Activated CD4-positive, alpha-beta T cell treated with anti-CD3 and anti-CD28 coated beads for 36 hours (primary cell): Measurements from ENCODE around the gene TMEM120B. TPM values are rescaled to one million over a fixed set of nuclear protein-coding genes. Genes with fewer than 3 reads are reported as not detected.
A peak's percentile ranks its signal among the peaks of the same experiment; 100 is the strongest.
"Not testable (repeated sequence)": the region's sequence is repeated elsewhere in the genome, so short reads cannot be mapped to it uniquely, and the experiment has no call there.

Source experiments
- ATAC-seq: fragments of 200-7000 bp; cut with Tn5 transposase; one replicate; pipeline ENCODE4 v1.10.0; 2021; ENCODE audit warnings: mild to moderate bottlenecking, moderate library complexity
- CTCF ChIA-PET: fragments of 350-600 bp; sonication (Branson Sonifier 250); formaldehyde crosslinking; loops from one replicate; lab custom pipeline; 2021; ENCODE audit warnings: antibody characterized with exemption; lab: Charles Lee
- POLR2A ChIA-PET: fragments of 350-600 bp; sonication (Branson Sonifier 250); formaldehyde crosslinking; loops from one replicate; lab custom pipeline; 2021; ENCODE audit warnings: antibody characterized with exemption, inconsistent platforms; lab: Charles Lee
- DNase-seq: peaks from one replicate; pipeline ENCODE4 v3.0.0-alpha.2; 2020
- H3K27ac Mint-ChIP-seq: one replicate; pipeline ENCODE4 v1.8.0; 2021; ENCODE audit warnings: mixed read lengths
- H3K27me3 Mint-ChIP-seq: one replicate; pipeline ENCODE4 v1.8.0; 2021; ENCODE audit warnings: mixed read lengths
- H3K36me3 Mint-ChIP-seq: one replicate; pipeline ENCODE4 v1.8.0; 2021; ENCODE audit warnings: low read depth, mixed read lengths
- H3K4me1 Mint-ChIP-seq: one replicate; pipeline ENCODE4 v1.8.0; 2021; ENCODE audit warnings: mixed read lengths
- H3K4me3 Mint-ChIP-seq: one replicate; pipeline ENCODE4 v1.8.0; 2021; ENCODE audit warnings: mild to moderate bottlenecking, moderate library complexity, mixed read lengths
- H3K9me3 Mint-ChIP-seq: one replicate; pipeline ENCODE4 v1.8.0; 2021; ENCODE audit warnings: low read depth, mixed read lengths
- intact Hi-C, 2 experiments: fragments of 100-400 bp; cut with DNase I in 1 of 2; cut with micrococcal nuclease in 1 of 2; formaldehyde crosslinking; loops; one replicate each; pipeline versions ENCODE4 v1.14.2 to v1.15.1; 2022 to 2024; cut with DNase I, micrococcal nuclease
- total RNA-seq, 2 experiments: library from RNA; stranded (reverse); gene quantifications; one replicate each; pipeline ENCODE4 v1.2.3, GENCODE V29; 2021

The TMEM120B gene
- total RNA-seq, 2 experiments from 2014 or later, result 8.8 to 11.7 TPM

GRCh38 chr12:121786440-121786825, 73.9 kb downstream of the TMEM120B start:
- Mint-ChIP-seq H3K27me3 (no peaks in the 10 kb centered on the region), H3K27ac (peak overlapping the region; percentile 87), H3K36me3 (peaks cover 54% of the 10 kb centered on the region), H3K4me3 (peak overlapping the region; percentile 50), H3K9me3 (no peaks in the 10 kb centered on the region), H3K4me1 (peaks cover 92% of the 10 kb centered on the region)
- ChIA-PET CTCF (interaction anchor here (1.3 to 15.9 kb wide), 4 partner anchors 8 to 25 kb away, joined by 7 to 343 read pairs (median 8); partner anchors contain the start of gene RHOF), POLR2A (no interaction called here)
- peak; percentile 79 for DNase-seq
- ATAC-seq, result no peak
- intact Hi-C loops, result loop anchor here in 1 of 2 experiments (10.0 kb wide), 1 partner anchor 322 kb away; no protein-coding TSS in a partner anchor

GRCh38 chr12:121787063-121788025, 74.8 kb downstream of the TMEM120B start:
- ATAC-seq (no peak), DNase-seq (peak; percentile 56)
- peaks cover 87% of the 10 kb centered on the region for H3K4me1 Mint-ChIP-seq
- POLR2A ChIA-PET, result interaction anchor here (0.6 kb wide), 2 partner anchors 10 to 376 kb away, joined by 3 to 4 read pairs; no protein-coding TSS in a partner anchor
- H3K4me3 Mint-ChIP-seq, result peak overlapping the region; percentile 96
- CTCF ChIA-PET, result interaction anchor here (0.9 to 15.9 kb wide), 5 partner anchors 7 to 101 kb away, joined by 3 to 343 read pairs (median 7); partner anchors contain the start of gene RHOF
- peaks cover 61% of the 10 kb centered on the region for H3K36me3 Mint-ChIP-seq
- peak overlapping the region; percentile 100 for H3K27ac Mint-ChIP-seq
- intact Hi-C loops, result loop anchor here in 1 of 2 experiments (10.0 kb wide), 1 partner anchor 323 kb away; no protein-coding TSS in a partner anchor
- no peaks in the 10 kb centered on the region for H3K9me3 Mint-ChIP-seq
- H3K27me3 Mint-ChIP-seq, result no peaks in the 10 kb centered on the region

- CTCF ChIA-PET, result interaction anchor here (0.6 to 10.9 kb wide), 6 partner anchors 9 to 100 kb away, joined by 3 to 343 read pairs (median 6); no protein-coding TSS in a partner anchor
- POLR2A ChIA-PET, result interaction anchor here (0.6 kb wide), 2 partner anchors 9 to 375 kb away, joined by 3 to 4 read pairs; no protein-coding TSS in a partner anchor
- intact Hi-C loops, result loop anchor here in 1 of 2 experiments (10.0 kb wide), 1 partner anchor 323 kb away; no protein-coding TSS in a partner anchor
- Mint-ChIP-seq H3K4me1 (peaks cover 77% of the 10 kb centered on the region), H3K27ac (peak overlapping the region; percentile 100), H3K36me3 (peaks cover 58% of the 10 kb centered on the region), H3K4me3 (peak overlapping the region; percentile 96), H3K27me3 (no peaks in the 10 kb centered on the region), H3K9me3 (no peaks in the 10 kb centered on the region)
- ATAC-seq (no peak), DNase-seq (peak; percentile 37)
These were observed 75.7 kb downstream of the TMEM120B start for GRCh38 chr12:121788176-121788818.

- H3K36me3 Mint-ChIP-seq, result peaks cover 55% of the 10 kb centered on the region
These were observed 76.8 kb downstream of the TMEM120B start for GRCh38 chr12:121789233-121789781.

GRCh38 chr12:121789800-121790728, 77.5 kb downstream of the TMEM120B start:
- peak; percentile 96 for DNase-seq
- H3K27me3 Mint-ChIP-seq, result no peaks in the 10 kb centered on the region
- H3K9me3 Mint-ChIP-seq, result no peaks in the 10 kb centered on the region
- H3K4me1 Mint-ChIP-seq, result peaks cover 68% of the 10 kb centered on the region
- peak; percentile 57 for ATAC-seq
- ChIA-PET POLR2A (interaction anchor here (0.6 to 1.3 kb wide), 3 partner anchors 13 to 40 kb away, joined by 3 read pairs; no protein-coding TSS in a partner anchor), CTCF (interaction anchor here (0.6 to 11.0 kb wide), 8 partner anchors 9 to 238 kb away, joined by 3 to 439 read pairs (median 3); partner anchors contain the start of genes SETD1B and TMEM120B)
- intact Hi-C loops, result loop anchor here (1.0 to 10.0 kb wide), 8 partner anchors 11 to 1595 kb away; partner anchors contain the start of genes GCN1 (in 1 of the 2), MLXIP (in 1 of the 2), ORAI1 (in 1 of the 2) and TMEM120B (in 1 of the 2)
- peak overlapping the region; percentile 96 for H3K4me3 Mint-ChIP-seq
- H3K36me3 Mint-ChIP-seq, result peaks cover 51% of the 10 kb centered on the region
- H3K27ac Mint-ChIP-seq, result peak overlapping the region; percentile 100

More at GRCh38 chr12:121789233-121789781, 76.8 kb downstream of the TMEM120B start:
- ATAC-seq (peak; percentile 0), DNase-seq (peak; percentile 65)
- intact Hi-C loops, result loop anchor here (1.0 to 10.0 kb wide), 2 partner anchors 162 to 325 kb away; no protein-coding TSS in a partner anchor
- Mint-ChIP-seq H3K27ac (peak overlapping the region; percentile 100), H3K27me3 (no peaks in the 10 kb centered on the region), H3K4me1 (peaks cover 68% of the 10 kb centered on the region), H3K9me3 (no peaks in the 10 kb centered on the region), H3K4me3 (peak overlapping the region; percentile 96)
- CTCF ChIA-PET, result interaction anchor here (0.6 to 11.0 kb wide), 6 partner anchors 10 to 964 kb away, joined by 3 to 439 read pairs (median 3); partner anchors contain the start of gene SETD1B
- POLR2A ChIA-PET, result interaction anchor here (0.6 to 1.3 kb wide), 3 partner anchors 13 to 39 kb away, joined by 3 read pairs; no protein-coding TSS in a partner anchor

GRCh38 chr12:121790785-121791184, 78.2 kb downstream of the TMEM120B start:
- ChIA-PET POLR2A (interaction anchor here (1.3 kb wide), 1 partner anchor 9 kb away, joined by 15 read pairs; no protein-coding TSS in a partner anchor), CTCF (interaction anchor here (0.6 to 11.0 kb wide), 5 partner anchors 11 to 238 kb away, joined by 3 to 439 read pairs (median 40); partner anchors contain the start of genes SETD1B and TMEM120B)
- Mint-ChIP-seq H3K27ac (peak overlapping the region; percentile 100), H3K4me3 (peak overlapping the region; percentile 96), H3K36me3 (peaks cover 50% of the 10 kb centered on the region), H3K4me1 (peaks cover 67% of the 10 kb centered on the region)
- intact Hi-C loops, result loop anchor here (1.0 to 10.0 kb wide), 6 partner anchors 11 to 1596 kb away; partner anchors contain the start of genes GCN1 (in 1 of the 2), MLXIP (in 1 of the 2), ORAI1 (in 1 of the 2) and TMEM120B (in 1 of the 2)
- not testable (repeated sequence) for H3K27me3 Mint-ChIP-seq, ATAC-seq, DNase-seq, H3K9me3 Mint-ChIP-seq

- ATAC-seq, result no peak
- Mint-ChIP-seq H3K36me3 (peaks cover 41% of the 10 kb centered on the region), H3K4me3 (peak overlapping the region; percentile 96), H3K4me1 (peaks cover 59% of the 10 kb centered on the region), H3K27ac (peak overlapping the region; percentile 100), H3K9me3 (no peaks in the 10 kb centered on the region), H3K27me3 (no peaks in the 10 kb centered on the region)
- POLR2A ChIA-PET, result interaction anchor here (1.3 to 3.5 kb wide), 3 partner anchors 10 kb away, joined by 14 to 28 read pairs (median 15); no protein-coding TSS in a partner anchor
- intact Hi-C loops, result loop anchor here (5.0 to 10.0 kb wide), 4 partner anchors 80 to 1597 kb away; partner anchors contain the start of genes GCN1 (in 1 of the 2), MLXIP (in 1 of the 2), ORAI1 (in 1 of the 2) and TMEM120B (in 1 of the 2)
- CTCF ChIA-PET, result interaction anchor here (0.6 to 11.0 kb wide), 7 partner anchors 12 to 515 kb away, joined by 3 to 439 read pairs (median 5); partner anchors contain the start of genes SETD1B and TMEM120B
- DNase-seq, result peak; percentile 53
These were observed 79.4 kb downstream of the TMEM120B start for GRCh38 chr12:121791671-121792551.
